HG03103 (cell line): Measurements from ENCODE around the gene GPHA2.

ENCODE experiments used
- ATAC-seq: cut with Tn5 transposase; IDR thresholded peaks from one replicate; pipeline ENCODE4 v1.9.1; 2021; ENCODE audit warnings: low read depth; ENCODE audit not compliant: unreplicated experiment

Gene GPHA2

DNA sequence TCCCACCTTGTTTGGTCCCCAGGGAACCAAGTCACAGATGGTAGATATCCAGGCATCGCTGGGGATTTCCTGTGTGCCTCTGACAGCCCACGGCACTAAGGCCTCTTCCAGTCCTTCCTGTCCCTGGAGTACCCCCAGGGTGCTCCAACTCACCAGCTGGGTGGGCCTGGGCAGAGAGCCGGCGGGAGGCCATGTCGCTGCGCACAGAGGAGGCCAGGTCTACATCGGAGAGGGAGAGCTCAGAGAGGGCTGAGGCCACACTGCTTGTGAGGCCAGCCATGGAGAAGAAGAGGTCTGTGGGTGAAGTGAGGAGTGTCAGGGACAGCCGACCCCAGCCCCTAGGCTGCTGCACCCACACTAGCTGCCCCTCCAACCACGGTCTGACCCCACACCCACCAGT, 24.0 kb downstream of the GPHA2 start:
- ATAC-seq, result no peak

DNA sequence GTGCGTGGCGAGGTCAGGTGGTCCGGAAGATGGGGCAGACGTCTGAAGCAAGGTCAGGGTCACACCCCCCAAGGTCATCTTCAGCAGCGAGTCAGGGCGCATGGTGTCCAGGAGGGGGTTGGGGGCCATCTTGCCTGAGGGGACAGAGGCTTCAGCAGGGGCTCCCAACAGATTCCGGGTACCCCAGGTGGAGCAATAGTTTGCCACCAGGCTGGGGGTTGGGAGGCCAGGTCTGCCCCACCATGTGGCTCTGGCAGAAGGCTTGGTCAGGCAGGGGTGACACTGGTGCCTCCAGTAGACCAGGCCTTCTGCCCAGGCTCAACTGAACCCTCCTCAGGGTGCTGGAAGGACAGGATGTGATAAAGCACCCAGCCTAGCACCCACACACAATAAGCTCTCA, 24.6 kb downstream of the GPHA2 start:
- no peak for ATAC-seq

DNA sequence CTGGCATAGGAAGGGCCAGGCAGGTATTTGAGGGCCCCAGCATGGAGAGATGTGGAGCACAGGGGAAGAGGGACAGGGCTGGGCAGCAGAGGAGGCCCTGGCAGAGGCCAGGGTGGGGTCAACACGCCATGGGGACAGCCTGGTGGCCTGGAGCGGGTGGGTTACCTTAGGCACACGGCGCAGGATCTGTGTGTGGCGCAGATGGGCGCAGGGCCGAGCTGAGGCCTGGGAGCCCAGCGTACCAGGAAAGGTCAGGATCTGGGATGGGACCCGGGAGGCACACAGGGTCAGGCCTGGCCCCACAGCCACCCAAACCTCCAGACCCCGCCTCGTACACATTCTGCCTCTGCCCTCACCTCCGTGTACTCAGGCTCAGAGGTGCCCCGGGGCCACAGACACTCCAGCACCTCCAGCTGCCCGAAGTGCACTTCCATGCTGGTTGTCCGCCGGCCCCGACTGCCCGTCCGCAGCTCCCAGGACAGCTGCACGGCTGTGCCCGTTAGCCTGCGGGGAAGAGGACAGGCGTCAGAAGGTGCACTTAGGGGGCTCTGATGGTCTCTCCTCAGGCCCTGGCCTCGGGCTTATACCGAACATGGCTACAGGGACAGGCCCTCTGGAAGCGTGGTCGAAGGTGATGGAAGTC, 25.1 kb downstream of the GPHA2 start:
- no peak for ATAC-seq

DNA sequence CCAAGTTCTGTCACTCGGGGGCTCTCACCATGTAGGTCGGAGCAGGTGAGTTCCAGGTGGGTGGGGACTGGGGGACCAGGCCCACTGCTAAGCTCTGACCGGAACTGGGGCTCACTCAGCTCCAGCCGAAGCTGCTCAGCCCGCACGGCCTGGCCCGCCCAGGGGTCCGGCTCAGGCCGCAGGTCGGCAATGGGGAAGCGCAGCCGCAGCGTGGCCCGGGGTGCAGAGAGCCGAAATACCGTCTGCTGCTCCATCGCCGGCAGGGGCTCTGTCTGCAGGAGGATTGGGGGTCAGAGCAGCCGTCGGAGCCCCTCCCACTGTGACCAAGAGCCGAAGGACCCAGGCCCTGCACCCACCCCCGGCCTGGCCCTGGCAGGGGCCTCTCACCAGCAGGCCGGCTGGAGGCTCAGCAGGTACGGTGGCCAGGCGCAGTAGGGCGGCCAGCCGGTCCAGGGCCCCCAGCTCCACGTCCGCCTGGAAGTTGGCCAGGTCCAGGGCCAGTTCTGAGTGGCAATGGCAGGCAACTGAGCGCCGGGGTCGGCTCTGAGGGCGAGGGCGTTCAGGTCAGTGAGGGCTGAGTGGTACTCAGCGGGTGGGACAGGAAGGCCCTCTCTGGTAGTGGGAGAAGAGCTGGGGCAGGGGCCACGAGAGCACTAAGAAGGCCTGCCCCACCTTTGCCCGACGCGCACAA, 25.9 kb downstream of the GPHA2 start:
- ATAC-seq, result no peak

DNA sequence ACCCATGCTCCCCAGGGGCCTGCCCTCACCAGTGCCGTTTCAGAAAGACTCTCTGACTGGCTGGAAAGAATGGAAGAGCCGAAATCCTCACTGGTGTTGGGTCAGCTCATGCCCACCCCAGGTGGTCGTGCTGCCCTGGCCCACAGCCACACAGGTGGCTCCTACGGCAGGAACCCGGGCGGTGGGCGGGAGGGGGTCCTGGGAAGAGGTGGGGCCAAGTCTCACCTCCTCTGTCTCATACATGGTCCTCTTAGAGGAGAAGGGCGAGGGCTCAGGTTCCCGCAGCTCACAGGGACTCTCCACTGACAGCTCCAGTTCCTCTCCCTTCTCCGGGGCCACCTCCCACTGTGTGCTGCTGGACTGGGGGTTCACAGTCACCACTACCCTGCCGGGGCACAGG, 26.9 kb downstream of the GPHA2 start:
- no peak for ATAC-seq

DNA sequence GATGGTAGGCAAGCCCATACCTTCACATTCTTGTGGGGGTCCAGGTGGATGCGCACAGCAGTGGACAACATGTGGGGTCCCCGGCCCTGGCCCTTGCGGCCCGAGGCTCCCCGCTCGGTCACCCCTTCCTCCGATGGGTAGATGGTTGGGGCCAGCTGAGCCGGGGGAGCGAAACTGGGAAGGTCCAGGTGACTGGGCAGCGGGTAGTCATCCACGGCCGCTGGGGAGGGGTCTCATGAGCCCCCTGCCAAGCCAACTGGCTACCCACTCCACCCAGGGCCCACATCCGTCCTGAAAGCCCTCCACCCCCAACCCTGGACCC, 29.4 kb downstream of the GPHA2 start:
- ATAC-seq, result no peak

DNA sequence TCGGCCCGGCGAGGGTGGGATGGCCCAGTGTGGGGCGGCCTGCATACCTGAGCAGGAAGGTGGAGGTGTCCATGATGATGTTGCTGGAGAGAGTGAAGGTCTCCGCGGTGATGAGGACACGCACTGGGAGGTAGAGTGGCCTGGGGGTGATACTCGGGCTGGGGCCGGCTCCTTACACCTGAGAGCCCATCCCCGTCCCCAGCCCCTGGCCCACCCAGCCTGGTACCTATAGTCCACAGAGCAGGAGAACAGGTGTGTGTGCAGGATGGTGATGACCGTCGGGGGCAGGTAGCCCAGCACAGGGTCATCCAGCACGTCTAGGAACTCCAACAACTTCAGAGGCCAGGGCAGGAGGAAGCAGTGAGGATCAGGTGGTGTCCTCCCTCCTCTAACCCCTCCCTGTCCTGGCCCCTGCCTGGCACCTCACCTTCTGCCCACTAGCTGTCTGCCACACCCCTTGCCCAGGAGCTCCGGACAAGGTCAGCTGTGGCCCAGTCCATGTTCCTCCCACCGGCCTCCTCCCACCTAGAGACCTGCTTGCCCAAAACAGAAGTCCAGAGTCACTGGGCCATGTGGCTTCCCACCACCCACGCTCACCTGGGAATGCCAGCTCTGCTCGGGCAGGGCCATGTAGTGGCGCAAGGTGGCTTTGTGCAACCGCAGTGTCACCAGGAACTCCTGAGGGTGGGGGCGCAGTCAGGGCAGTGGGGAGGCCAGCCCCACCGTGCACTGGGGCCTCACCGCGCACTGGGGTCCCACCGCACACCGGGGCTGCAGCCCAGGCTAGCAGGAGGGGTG, 30.0 kb downstream of the GPHA2 start:
- no peak for ATAC-seq

DNA sequence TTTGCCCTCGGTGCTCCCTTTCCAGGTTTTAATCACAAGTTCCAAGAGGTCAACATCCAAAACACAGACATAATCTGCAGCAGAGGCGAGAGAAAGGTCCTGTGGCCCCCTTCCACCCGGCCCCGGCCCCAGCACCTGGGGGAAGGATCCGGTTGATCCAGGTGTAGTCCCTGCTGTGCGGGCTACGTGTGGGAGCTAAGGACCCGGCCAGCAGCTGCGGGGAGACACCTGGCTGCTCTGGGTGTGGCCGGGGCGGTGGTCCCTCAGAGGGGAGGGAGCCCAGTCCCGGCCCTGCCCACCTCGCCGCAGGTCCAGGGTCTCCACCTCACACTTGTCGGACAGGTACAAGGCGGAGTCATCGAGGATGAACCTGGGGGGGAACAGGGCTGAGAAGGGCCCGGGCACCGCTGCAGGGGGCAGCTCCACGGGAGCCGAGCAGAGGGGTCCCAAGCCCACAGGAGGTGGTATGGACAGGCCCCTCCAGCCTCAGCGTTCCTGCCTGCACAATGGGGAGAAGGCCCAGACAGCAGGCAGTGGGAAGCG, 32.3 kb downstream of the GPHA2 start:
- no peak for ATAC-seq

DNA sequence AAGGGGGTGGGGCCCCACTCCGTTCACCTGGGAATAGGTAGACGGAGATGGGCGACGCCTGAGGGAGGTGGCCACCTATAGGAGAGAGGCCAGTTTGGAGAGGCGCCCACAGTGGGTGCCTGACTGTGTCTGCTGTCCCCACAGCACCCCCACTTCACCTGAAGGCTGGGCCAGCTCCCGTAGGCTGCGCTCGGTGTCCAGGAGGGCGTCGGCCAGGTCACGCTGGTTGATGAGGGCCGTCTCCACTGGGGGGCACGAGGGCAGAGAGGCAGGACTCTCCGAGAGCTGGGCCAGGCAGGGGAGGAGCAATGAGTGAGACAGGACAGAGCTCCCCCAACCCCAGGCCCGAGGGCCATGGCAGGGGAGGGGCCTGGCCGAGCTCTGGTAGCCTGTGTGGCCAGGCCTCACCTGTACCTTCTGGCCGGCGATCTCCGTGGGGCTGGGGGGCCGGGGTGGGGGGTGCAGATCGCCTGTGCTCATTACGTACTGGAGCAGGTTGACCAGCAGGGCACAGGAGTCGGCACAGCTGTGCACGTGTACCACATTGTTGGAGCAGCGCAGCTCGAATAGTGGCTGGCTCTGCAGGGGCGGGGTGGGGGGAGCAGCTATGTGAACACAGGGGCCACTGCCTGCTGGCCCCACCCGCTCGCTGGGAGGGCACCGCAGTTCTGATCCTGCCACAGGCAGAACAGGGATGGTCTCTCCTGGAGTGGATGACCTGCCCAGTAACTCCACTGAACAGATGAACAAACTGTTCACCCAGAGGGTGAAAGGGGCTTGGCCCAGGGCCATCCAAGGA, 33.4 kb downstream of the GPHA2 start:
- ATAC-seq, result no peak

DNA sequence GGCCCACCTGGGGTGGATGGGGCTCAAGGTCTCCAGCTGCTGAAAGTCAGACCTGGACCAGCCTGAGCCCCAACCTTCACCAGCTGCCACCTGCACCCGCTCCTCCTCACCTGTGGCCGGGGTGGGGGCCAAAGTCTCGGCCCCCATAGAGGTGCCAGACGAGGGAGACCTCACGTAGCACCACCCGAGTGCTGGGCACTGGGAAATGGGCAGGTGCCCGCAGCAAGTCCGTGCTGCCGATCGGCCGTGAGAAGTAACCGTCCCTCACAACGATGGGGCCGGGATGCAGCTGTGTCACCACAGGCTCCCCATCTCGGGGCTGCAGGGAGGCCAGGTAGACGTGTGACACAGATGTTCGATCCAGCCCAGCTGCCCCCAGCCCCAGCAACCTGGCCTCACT, 34.9 kb downstream of the GPHA2 start:
- no peak for ATAC-seq

DNA sequence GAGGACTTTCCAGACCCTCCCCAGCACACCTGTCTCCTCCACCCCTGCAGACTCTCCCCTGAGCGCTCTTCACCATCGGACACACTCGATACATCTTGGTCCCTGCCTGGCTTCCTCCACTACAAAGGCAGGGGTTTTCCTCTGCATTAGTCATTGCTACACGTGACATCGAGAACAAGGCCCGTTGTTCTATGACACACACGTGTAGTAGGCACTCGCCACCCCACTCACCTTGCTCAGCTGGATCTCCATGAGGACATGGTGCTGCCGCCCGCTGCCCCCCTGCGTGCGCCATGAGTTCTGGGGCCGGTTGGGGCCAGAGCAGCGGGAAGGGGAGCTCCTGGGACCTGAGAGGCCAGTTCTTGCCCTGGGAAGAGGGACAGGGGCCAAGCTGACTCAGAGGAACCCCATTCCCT, 35.4 kb downstream of the GPHA2 start:
- no peak for ATAC-seq

DNA sequence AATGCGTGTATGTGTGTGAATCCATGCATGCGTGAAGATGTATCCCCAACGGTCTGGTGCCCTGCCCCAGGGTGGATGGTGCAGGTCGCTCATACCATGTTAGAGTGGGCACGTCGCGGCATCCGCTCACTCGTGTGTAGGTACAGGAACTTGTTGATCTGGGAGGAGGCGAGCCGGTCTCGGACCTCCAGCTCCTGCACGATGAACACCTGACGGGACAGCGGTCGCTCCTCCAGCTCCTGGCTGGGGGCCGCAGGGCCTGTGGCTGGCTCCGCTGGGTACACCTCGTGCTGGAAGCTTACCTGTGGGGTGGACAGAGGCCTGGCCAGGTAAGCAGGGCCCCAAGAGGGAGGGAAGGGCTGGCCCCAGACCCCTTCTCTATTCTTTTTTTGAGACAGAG, 37.2 kb downstream of the GPHA2 start:
- no peak for ATAC-seq

DNA sequence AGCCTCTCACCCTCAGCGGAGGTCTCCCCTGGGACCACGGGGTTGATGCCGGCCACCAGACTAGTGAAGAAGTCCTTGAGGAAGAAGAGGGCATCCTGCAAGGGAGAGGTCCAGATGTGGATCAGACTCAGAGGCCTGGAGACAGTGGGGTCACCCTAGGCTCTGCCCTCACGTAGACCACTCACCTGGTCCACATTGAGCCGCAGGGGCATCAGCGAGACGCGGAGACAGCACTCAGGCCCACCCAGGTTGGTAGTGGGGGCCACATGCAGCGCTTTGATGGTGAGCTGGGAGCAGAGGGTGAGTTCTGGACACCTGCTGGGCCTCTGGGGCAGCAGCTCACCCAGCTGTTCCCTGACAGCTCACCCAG, 37.6 kb downstream of the GPHA2 start:
- ATAC-seq, result no peak

DNA sequence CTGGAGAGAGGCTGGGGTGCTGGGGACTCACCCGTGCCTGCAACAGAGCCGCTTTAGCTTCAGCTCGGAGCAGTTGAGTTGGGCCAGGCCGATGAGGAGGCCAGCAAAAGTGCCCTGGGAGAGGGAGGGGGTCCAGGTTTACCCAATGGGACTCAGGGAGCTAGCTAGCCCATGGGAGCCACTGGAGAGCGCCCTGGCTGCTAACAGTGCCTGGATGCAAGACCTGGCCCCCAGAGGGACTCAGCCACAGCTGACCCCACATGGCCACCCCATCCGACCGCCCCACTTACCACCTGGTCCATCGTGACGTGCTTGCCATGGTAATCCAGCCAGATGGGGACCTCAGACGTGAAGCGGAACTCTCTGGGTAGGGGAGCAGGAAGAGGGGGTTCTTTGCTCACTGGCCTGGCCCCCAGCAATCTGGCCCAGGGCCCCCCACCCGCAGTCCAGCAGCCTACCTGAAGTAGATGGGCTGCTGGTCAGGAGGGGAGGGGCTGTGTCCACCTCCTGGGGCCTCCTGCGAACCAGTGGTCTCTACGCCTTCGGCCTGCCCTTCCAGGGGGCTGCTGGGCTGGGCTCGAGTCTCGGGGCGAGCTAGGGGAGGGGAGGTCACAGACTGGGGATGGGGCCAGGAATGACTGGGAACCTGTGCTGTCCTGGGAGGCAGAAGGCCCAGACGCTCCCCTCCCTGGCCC, 38.2 kb downstream of the GPHA2 start:
- no peak for ATAC-seq

DNA sequence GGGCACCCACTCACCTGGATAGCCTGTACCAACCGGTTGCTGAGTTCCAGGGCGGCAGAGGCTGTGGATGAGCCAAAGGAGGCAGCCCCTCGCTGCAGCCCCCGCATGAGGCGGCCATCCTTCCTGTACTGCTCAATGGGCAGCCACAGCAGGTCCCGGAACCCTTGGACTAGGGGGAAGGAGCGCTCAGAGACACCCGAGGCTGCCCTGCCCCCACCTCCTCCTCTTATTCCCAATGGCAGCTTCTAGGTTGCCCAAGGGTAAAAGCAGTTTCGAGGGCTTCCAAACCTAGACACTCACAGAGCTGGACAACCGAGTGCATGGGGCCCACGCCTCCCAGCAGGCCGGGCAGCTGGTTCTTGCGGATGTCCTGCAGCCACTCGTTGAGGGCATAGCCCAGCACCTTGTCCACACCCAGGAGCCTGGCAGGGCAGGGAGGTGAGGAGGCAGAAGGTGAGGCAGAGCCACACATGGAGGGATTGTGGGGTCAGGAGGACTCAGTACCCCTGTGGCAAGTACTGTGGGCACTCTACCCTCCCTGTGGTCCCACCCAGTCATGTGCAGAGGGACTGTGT, 39.2 kb downstream of the GPHA2 start:
- no peak for ATAC-seq

DNA sequence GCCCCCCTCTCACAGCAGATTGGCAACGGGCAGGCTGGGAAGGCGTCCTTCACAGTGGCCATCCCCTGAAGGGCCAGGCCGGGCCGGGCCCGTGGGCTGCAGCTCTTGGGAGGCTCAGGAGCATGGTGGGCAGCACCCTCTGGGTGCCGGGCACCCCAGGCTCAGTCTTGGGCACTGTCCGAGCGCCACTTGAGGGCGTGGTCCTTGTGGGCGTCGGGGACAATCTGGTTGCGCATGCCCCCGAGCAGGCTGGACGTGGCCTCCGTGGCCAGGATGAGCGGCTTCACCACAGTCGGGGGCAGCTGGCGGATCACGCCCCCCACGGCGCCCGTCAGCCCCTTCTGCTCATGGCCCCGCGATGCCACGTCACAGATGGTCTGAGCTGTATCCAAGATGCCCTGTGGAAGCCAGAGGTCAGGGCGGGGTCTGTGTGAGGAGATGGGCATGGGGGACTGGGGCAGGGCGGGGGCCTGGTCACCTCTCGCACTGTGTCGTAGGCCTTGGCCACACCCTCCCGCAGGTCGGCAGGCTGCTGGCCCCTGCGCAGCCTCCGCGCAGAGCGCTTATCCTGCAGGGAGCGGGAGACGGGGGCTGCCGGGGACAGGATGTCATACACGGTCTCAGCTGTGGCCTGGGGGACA, 40.8 kb downstream of the GPHA2 start:
- no peak for ATAC-seq

DNA sequence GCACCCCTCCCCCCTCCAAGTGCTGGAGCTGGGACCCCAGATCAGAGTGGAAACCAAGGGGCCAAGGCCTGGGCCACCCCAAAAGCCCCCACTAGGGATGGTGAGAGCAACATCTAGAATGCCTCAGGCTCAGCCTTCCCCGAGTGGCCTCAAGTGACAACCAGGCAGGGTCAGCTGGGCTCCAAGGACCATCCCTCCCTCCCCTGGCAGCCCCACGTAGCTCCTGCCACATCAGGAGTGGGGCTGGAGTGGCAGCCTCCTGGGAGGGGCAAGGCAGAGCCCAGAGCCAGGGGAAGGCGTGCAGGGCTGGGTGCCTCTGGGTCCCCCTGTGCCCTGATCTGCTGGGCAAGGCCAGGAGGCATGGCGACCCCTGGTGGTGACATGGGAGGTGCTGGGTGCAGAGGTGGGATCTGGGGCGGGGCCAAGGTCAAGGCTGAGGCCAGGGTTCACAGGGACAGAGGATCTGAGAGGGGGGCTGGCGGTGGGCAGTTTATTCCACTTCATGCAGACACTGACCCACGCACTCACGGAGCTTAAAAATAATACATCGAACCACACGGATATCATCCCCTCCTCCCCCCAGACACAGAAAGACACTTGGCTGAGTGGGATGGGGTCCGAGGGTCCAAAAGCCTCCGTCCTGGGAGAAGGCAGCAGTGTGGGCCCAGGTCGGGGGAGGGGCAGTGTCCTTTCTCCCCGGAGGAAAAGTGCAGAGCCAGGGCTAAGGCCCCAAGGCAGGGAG, 41.5 kb downstream of the GPHA2 start:
- ATAC-seq, result no peak

DNA sequence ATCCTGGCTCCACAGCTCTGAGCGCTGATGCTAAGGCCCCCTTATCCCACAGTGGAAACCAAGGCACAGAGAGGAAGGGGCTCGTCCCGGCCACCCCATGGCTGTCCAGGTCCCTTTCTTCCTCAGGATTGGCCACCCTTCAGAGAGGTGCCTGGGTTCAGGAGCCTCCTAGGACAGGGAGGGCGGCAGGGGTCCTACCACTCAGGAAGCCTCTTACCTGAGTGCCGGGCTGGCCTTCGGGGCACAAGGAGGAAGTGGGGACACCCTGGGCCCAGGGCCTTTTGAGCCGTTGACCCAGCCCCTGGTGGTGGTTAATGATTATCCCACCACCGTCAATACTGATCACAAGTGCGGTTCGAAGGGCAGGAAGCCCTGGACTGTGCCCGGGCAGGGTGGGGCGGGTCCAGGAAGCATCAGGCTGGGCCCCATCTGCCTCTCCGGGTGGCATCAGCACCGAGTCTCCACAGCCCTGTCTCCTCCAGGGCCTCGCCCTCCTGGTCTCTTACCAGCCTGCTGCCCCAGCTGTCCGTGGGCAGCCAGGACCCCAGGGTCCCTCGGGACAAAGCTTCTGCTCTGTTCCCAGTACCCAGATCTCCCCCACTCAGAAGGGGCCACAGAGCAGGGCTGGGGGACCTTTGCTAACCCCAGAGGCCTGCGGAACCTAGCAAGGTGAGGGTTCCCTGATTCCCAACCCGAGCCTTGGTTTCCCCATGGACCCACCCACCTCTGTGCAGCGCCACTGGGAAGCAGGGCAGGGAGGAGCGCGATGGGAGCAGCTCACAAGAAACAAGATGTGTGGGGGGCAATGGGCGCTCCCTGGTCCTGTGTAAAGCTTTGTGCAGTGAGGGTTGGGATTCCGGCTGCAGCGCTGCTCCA, 42.3 kb downstream of the GPHA2 start:
- no peak for ATAC-seq
